GM18951 (cell line): ENCODE measurements around the gene EID2B.

Experiments
- POLR2A ChIP-seq: IDR thresholded peaks from 4 replicates; pipeline ENCODE4 v1.6.1; 2011; ENCODE audit warnings: mild to moderate bottlenecking; ENCODE audit not compliant: insufficient read length, insufficient read depth; ENCODE audit errors: extremely low read depth
- in situ Hi-C: fragments of 300-500 bp; cut with MboI; formaldehyde crosslinking; loops from one replicate; pipeline ENCODE4 v1.12.0; 2022; ENCODE audit warnings: low sequenced_read_pairs, mixed read lengths, inconsistent platforms; ENCODE audit not compliant: unreplicated experiment

The EID2B gene, protein sequence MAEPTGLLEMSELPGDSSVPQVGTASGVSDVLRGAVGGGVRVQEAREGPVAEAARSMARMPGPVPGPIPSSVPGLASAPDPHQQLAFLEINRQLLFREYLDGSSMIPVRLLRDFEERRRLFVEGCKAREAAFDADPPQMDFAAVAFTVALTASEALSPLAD

DNA sequence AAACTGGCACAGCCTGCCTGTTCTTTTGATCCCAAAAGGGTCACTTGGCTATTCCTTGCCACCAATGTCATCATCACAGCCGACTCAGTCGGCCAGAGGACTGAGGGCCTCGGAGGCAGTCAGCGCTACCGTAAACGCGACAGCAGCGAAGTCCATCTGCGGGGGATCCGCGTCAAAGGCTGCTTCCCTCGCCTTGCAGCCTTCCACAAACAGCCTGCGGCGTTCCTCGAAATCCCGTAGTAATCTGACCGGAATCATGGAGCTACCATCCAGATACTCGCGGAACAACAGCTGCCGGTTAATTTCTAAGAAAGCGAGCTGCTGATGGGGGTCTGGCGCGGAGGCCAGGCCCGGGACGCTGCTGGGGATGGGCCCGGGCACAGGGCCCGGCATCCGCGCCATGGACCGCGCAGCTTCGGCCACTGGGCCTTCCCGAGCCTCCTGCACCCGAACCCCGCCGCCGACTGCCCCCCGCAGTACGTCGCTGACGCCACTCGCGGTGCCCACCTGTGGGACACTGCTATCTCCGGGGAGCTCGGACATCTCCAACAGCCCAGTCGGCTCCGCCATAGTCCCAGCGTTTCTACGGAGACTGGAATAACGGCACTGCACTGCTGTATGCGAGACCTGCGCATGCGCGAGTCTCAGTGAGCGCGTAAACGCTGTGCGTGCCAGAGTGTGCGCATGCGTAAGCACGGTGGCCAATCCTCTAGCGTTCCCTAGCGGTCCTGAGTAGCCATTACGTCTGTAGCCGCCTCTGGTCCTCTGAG lies at the start of gene EID2B:
Gene EID2B (minus strand): TSS at position 620 of the 770 bp plus-strand sequence. CDS start 50 bp downstream, at position 570.
- in situ Hi-C loops: loop anchor here (10.0 kb wide), 1 partner anchor 418 kb away; no protein-coding TSS in a partner anchor
- TF ChIP-seq POLR2A: peak; percentile 71

DNA sequence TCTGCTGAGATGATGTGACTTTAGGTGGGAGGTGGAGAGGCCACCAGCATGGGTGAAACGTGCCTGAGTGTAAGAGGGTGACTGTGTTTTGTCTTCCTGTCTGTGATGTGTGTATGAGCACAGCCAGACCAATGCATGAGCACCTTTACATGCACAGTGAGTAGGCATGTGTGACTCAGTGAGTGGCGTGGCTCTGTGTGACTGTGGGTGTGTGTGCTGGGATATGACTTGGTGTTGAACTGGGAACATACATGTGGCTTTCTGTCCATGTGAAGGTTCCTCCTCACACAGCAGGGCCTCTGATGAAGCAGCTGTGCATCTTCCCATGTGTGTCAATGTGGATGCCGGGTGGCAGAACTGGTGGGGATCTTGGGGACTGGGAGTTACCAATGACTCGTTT lies 49.8 kb upstream of the EID2B start:
- no peak for TF ChIP-seq POLR2A
- in situ Hi-C loops: no loop called here

DNA sequence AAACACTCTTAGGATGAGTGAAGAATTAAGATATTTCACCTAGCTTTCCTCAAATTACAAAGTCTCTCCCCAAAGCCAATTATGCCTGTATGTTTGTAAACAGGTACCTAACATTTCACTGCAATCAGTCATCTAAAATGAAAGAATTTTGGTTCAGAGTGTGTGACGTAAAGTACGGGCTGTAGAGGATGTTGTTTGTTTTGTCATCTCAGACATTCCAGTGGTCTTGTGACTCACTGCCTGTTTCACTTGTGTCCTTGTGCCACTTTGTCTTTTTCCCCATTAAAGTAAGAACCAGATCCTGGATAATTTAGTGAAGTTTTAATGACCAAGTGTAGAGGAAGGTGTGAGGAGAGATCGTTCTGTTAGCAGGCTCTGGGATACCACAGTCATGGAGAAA lies 36.0 kb upstream of the EID2B start:
- in situ Hi-C loops: no loop called here
- TF ChIP-seq POLR2A: no peak

DNA sequence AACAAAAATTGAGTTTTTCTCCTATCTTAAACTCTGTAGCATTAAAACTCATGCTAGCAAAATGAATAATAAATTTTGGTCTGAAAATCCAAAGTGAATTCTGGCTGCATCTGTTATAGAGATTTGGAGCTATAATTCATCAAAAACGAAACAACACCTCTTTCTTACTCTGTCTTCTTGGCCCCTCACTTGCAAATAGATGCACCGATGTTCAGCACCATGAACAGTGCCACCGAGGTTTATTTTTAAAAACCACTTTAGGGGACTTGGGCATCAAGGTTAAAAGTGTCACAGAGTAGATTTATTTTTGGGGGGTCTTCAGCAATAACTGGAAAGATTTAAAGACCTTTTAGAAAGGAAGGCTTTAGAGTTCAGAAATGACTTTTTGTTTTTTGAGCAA lies 33.4 kb upstream of the EID2B start:
- in situ Hi-C loops: no loop called here
- no peak for TF ChIP-seq POLR2A

DNA sequence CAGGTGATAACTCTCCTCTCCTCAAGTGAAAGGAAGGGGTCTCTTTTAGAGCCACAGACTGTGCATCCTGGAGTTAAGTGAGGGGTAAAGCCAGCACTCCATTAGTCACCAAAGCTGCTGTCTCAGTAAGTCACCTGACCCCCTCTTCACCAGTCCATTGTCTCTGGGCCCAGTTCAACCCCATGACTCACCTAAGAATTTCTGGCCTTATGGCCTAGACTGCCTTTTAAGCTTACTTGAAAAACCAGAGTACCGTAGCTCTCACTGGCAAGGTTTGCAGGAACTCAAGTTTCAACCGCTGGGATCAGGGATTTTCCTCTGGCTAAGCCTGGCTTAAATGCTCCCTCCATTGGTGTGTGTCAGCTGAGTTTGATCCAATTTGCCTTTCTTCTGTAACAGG lies 30.8 kb upstream of the EID2B start:
- no peak for TF ChIP-seq POLR2A
- in situ Hi-C loops: no loop called here

DNA sequence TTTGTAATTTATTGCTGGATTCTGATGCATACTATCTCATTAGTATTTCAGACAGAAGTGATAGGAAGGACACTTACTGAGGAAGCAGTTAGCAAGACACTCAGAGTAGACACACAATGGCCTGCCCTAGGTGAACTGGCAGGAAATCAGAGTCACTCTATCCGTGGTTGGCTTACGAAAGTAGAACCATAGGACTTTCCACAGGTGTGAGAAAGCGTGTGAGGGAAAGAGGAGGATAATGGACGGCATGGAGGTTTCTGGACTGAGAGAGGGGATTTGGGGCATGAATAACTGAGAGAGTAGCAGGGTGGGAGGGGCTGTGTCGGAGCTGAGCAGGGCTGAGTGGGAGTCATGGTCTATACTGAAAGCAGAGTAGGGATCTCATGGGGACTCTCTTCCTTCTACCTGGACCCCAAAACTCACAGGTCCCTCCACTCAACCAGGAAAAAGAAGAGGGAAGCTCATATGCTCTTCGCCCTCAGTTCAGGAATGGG lies 26.0 kb upstream of the EID2B start:
- in situ Hi-C loops: no loop called here

DNA sequence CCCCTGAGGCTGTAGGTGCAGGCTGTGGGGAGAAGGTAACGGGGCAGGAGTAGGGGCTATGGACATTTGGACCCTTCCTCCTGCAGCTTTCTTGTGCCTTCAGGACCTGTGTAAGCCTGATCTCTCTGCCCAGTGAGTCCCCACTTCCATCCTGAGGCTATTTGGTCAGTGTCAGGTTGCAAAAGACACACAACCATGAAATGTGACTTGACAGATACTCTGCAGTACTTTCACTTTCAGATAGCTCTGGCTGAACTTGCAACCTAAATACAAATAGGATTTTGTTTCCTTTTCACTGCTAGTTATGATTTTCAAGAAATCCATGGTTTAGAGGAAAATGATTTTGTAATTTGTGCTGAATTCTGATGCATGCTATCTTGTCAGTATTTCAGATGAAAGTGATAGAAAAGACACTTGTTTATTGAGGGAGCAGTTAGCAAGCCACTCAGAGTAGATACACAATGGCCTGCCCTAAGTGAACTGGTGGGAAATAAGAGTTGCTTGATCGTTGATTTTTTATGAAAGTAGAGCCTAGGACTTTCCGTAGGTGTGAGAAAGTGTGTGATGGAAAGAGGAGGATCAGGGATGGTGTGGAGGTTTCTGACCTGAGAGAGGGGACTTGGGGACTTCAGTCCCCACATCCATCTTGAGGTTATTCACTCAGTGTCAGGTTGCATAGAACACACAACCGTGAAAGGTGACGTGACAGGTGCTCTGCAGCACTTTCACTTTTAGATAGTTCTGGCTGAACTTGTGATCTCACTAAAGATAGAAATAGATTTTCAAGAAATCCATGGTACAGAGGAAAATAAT lies 25.4 kb upstream of the EID2B start:
- in situ Hi-C loops: no loop called here
- TF ChIP-seq POLR2A: no peak

More for the DNA sequence above, 26.0 kb upstream of the EID2B start:
- no peak for TF ChIP-seq POLR2A

DNA sequence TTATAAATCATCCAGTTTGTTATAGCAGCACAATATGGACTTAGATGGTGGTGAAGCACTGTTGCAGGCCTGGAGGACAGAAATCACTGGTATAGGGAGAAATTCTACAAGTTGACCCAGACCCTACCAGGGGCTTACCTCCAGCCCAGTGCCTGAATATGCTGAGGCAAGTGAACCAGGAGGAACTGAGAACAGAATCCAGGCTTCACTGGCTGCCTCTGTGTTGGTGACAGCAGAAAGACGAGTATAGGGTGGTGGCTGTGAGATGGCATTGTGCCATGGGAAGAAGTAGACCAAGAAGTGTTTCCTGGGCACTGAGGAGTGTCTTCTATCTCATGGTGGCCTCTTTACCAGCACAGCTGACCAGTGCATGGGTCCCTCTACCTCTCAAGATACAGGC lies 23.2 kb upstream of the EID2B start:
- TF ChIP-seq POLR2A: no peak
- in situ Hi-C loops: no loop called here

DNA sequence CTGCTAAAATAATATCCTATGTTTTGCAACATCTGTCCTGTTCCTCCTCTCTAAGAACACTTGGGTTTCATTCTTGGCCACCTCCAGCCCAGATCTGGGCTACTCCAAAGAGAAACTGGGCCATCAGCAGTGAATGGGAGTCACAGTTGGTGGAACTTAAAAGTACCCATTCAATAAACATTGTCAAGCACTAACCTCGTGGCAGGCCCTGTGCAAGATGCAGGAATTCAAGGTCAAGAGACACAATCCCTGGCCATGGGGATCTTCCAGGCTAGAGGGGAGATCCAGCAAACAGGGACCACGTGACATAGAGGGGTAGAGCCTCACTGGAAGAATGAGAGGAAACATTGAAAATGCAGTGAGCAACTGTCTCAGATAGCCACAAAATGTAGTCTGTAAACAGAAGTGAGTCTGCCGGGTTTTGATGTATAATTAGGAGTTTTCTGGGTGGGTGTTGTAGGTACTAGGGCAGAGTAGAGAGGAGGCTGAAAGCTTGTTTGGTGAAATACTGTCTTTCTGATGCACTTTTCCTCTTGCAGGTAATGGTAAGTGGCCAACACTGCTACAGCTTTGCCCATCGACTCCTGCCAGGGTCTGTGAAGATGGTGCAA lies 22.2 kb upstream of the EID2B start:
- no peak for TF ChIP-seq POLR2A
- in situ Hi-C loops: loop anchor here (5.0 kb wide), 1 partner anchor 102 kb away; the partner anchor contains the start of gene LGALS16

DNA sequence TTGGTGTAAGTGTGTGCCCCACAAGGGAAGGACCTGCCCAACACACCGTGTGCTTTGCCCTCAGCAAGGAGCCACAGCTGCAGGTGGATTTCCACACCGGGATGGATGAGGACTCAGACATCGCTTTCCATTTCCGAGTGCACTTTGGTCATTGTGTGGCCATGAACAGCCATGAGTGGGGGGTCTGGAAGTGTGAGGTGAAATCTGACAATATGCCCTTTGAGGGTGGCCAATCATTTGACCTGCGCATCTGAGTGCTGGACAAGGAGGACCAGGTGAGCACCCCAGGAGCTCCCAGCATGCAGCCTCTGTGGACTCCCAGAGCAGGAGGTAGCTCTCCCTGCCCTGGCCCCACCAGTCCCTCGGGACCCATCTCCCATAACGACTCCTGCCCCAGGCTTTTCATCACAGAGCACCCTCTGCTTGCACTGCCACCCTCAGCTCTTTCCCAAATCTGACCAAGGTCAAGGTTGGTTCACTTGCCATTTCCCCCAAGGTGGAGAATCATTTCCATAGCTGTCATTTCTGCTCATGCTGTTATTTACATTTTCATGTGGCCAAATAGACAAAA lies 20.5 kb upstream of the EID2B start:
- no peak for TF ChIP-seq POLR2A
- in situ Hi-C loops: loop anchor here (5.0 kb wide), 1 partner anchor 104 kb away; the partner anchor contains the start of gene LGALS16

DNA sequence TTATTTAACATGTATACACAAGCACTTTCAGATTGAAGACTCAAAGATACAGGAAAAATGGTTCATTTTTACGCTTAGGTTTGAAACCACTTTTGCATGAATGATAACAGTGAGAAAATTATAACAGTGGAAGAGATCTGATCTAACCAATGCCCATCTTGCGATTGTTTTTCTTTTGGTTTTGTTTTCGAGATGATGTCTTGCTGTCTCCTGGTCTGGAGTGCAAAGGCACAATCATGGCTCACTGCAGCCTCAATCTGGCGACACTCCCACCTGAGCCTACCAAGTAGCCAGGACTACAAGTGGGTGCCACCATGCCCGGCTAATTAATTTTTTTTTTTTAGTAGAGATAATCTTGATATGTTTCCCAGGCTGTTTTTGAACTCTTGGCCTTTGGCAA lies 17.5 kb upstream of the EID2B start:
- in situ Hi-C loops: loop anchor here (5.0 kb wide), 1 partner anchor 107 kb away; the partner anchor contains the start of gene LGALS16
- no peak for TF ChIP-seq POLR2A

DNA sequence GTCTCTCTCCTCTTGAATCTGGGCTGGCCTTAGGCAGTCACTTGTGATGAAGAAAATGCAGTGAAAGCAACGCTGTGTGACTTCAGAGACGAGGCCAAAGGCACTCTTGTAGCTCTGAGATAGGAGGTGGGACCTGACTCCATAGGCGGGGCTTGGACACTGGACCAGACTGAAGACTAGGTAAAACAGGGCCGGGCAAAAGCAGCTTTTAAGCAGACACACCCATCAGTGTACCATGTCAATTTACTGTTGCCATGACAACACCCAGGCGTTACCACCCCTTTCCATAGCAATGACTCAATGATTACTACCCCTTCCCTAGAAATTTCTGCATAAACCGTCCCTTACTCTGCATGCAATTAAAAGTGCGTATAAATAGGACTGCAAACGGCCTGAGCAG lies 13.9 kb upstream of the EID2B start:
- TF ChIP-seq POLR2A: no peak
- in situ Hi-C loops: no loop called here
